PC-3 (cell line): ENCODE results near the gene STK31. TPM values are rescaled to one million over a fixed set of nuclear protein-coding genes. Genes with fewer than 3 reads are reported as not detected.
A peak's percentile ranks its signal among the peaks of the same experiment; 100 is the strongest.

Experiments
- ATAC-seq: fragments of 200-7000 bp; cut with Tn5 transposase; 2 replicates; pipeline ENCODE4 v1.9.1; 2020; ENCODE audit warnings: mild to moderate bottlenecking, moderate library complexity
- BruUV-seq: library from RNA; stranded (reverse); fragments of 400-500 nt; replicated peaks from 2 replicates; lab custom pipeline; 2021; lab: Mats Ljungman, UMichigan
- CTCF ChIA-PET: fragments of 300-600 bp; sonication (Branson Sonifier 250); formaldehyde crosslinking; loops from one replicate; lab custom pipeline; 2022; ENCODE audit warnings: antibody characterized with exemption; lab: Charles Lee
- POLR2A ChIA-PET: fragments of 300-600 bp; sonication (Branson Sonifier 250); formaldehyde crosslinking; loops from one replicate; lab custom pipeline; 2022; ENCODE audit warnings: antibody characterized with exemption; ENCODE audit not compliant: unreplicated experiment; lab: Charles Lee
- DNase-seq: peaks from one replicate; pipeline ENCODE4 v3.0.0-alpha.2; 2015
- H2AFZ ChIP-seq: fragments of 300-600 bp; sonication (generic); 2 replicates; pipeline ENCODE4 v1.6.0; 2016; ENCODE audit warnings: antibody characterized with exemption, low read length
- H3F3A ChIP-seq: fragments of 300-600 bp; sonication (generic); one replicate; pipeline ENCODE4 v1.6.0; 2017; ENCODE audit warnings: antibody characterized with exemption, low read length, control low read depth, mild to moderate bottlenecking; ENCODE audit not compliant: unreplicated experiment
- H3K27ac ChIP-seq: fragments of 300-600 bp; sonication (generic); 2 replicates; pipeline ENCODE4 v1.5.1; 2016; ENCODE audit warnings: mild to moderate bottlenecking, low read length
- H3K27me3 ChIP-seq: fragments of 300-600 bp; sonication (generic); 2 replicates; pipeline ENCODE4 v1.6.1; 2016; ENCODE audit warnings: low read length, mixed read lengths
- H3K36me3 ChIP-seq: fragments of 300-600 bp; sonication (generic); 2 replicates; pipeline ENCODE4 v1.6.1; 2016; ENCODE audit warnings: low read depth, mixed run types, low read length, mixed read lengths
- H3K4me1 ChIP-seq: fragments of 300-600 bp; sonication (generic); 2 replicates; pipeline ENCODE4 v1.5.1; 2016; ENCODE audit warnings: low read length; ENCODE audit not compliant: insufficient read depth
- H3K4me2 ChIP-seq: fragments of 300-600 bp; sonication (generic); 2 replicates; pipeline ENCODE4 v1.6.0; 2016; ENCODE audit warnings: low read length
- H3K4me3 ChIP-seq: fragments of 300-600 bp; sonication (generic); 2 replicates; pipeline ENCODE4 v1.5.1; 2016; ENCODE audit warnings: mild to moderate bottlenecking, low read length, mixed read lengths
- H3K79me2 ChIP-seq: fragments of 300-600 bp; sonication (generic); 2 replicates; pipeline ENCODE4 v1.6.1; 2017; ENCODE audit warnings: low read length, mixed read lengths
- H3K9ac ChIP-seq: fragments of 300-600 bp; sonication (generic); 2 replicates; pipeline ENCODE4 v1.6.0; 2016; ENCODE audit warnings: mild to moderate bottlenecking, low read length
- H3K9me2 ChIP-seq: fragments of 300-600 bp; sonication (generic); replicated peaks from 2 replicates; pipeline ENCODE4 v1.6.1; 2016; ENCODE audit warnings: mixed run types, low read length, mixed read lengths
- H3K9me3 ChIP-seq: fragments of 300-600 bp; sonication (generic); 2 replicates; pipeline ENCODE4 v1.6.1; 2016; ENCODE audit warnings: low read length, mixed read lengths
- H4K20me1 ChIP-seq: fragments of 300-600 bp; sonication (generic); 2 replicates; pipeline ENCODE4 v1.6.1; 2016; ENCODE audit warnings: low read length, mixed read lengths
- CTCF ChIP-seq: fragments of 300-600 bp; sonication (generic); conservative IDR thresholded peaks from 2 replicates; pipeline ENCODE4 v1.5.1; 2017; ENCODE audit warnings: antibody characterized with exemption, low read depth, mild to moderate bottlenecking, low read length
- EZH2 ChIP-seq: fragments of 300-600 bp; sonication (generic); IDR thresholded peaks from one replicate; pipeline ENCODE4 v1.6.1; 2017; ENCODE audit warnings: antibody characterized with exemption, mild to moderate bottlenecking, low read length; ENCODE audit not compliant: unreplicated experiment
- EZH2phosphoT487 ChIP-seq: fragments of 300-600 bp; sonication (generic); IDR thresholded peaks from 2 replicates; pipeline ENCODE4 v1.6.1; 2018; ENCODE audit warnings: mild to moderate bottlenecking, antibody characterized with exemption, low read length, borderline replicate concordance
- intact Hi-C: fragments of 100-400 bp; cut with micrococcal nuclease; formaldehyde crosslinking; loops from 2 replicates; pipeline ENCODE4 v1.9.0; 2023
- total RNA-seq: library from RNA; depleted of rRNA; stranded (reverse); fragments of >200 nt; gene quantifications from 2 replicates; pipeline ENCODE4 v1.2.3, GENCODE V29; 2014

Gene STK31
- total RNA-seq, 1 experiment from 2014 or later, result 1.6 TPM

GRCh38 chr7:23700046-23700445 lies 10.0 kb upstream of the STK31 start:
- POLR2A ChIA-PET, result interaction anchor here (0.6 kb wide), 1 partner anchor 16 kb away, joined by 4 read pairs; no protein-coding TSS in a partner anchor
- no peak overlapping the region for H3K4me3 ChIP-seq
- H3K36me3 ChIP-seq, result no peaks in the 10 kb centered on the region

GRCh38 chr7:23709081-23709750 lies 803 bp upstream of the STK31 start:
- H3K9ac ChIP-seq, result no peak overlapping the region
- H3K27me3 ChIP-seq, result no peaks in the 10 kb centered on the region
- TF ChIP-seq CTCF, result no peak
- no peak for TF ChIP-seq EZH2phosphoT487
- no peak for TF ChIP-seq EZH2
- H3K9me3 ChIP-seq, result no peaks in the 10 kb centered on the region
- no peak for ATAC-seq
- no peaks in the 10 kb centered on the region for H4K20me1 ChIP-seq
- no peaks in the 10 kb centered on the region for H3K79me2 ChIP-seq
- H3K4me3 ChIP-seq, result no peak overlapping the region
- no peak overlapping the region for H3K4me2 ChIP-seq
- H2AFZ ChIP-seq, result no peak overlapping the region
- peak; percentile 32 for DNase-seq
- ChIA-PET POLR2A (no interaction called here), CTCF (interaction anchor here (0.6 kb wide), 1 partner anchor 345 kb away, joined by 7 read pairs; no protein-coding TSS in a partner anchor)
- intact Hi-C loops, result no loop called here
- H3F3A ChIP-seq, result peaks cover 6% of the 10 kb centered on the region
- BruUV-seq, result no TSS peak
- H3K27ac ChIP-seq, result no peak overlapping the region
- peaks cover 21% of the 10 kb centered on the region for H3K4me1 ChIP-seq
- H3K9me2 ChIP-seq, result no peaks in the 10 kb centered on the region
- H3K36me3 ChIP-seq, result peaks cover 5% of the 10 kb centered on the region; the same call in 1 of the 2 replicates

More at GRCh38 chr7:23700046-23700445, 10.0 kb upstream of the STK31 start:
- DNase-seq (no peak), ATAC-seq (no peak)
- H3K27me3 ChIP-seq, result no peaks in the 10 kb centered on the region
- no peaks in the 10 kb centered on the region for H3K9me3 ChIP-seq
- H3K79me2 ChIP-seq, result no peaks in the 10 kb centered on the region
- H3K4me1 ChIP-seq, result no peaks in the 10 kb centered on the region
- intact Hi-C loops, result no loop called here
- H2AFZ ChIP-seq, result no peak overlapping the region
- no peak overlapping the region for H3K27ac ChIP-seq
- no peaks in the 10 kb centered on the region for H4K20me1 ChIP-seq
- no peaks in the 10 kb centered on the region for H3F3A ChIP-seq
- no TSS peak for BruUV-seq
- CTCF ChIA-PET, result no interaction called here
- H3K9me2 ChIP-seq, result no peaks in the 10 kb centered on the region
- H3K9ac ChIP-seq, result no peak overlapping the region
- no peak overlapping the region for H3K4me2 ChIP-seq
- TF ChIP-seq EZH2phosphoT487 (no peak), EZH2 (no peak), CTCF (no peak)
